Breast epithelium (tissue), 3 donors: Measurements from ENCODE around the gene CHERP.
A peak's percentile ranks its signal among the peaks of the same experiment; 100 is the strongest.

Experiments used
- CTCF ChIP-seq, 3 donors: fragments of 450-650 bp; IDR thresholded peaks; one replicate each; pipeline ENCODE4 v1.5.1; 2016 to 2017; ENCODE audit warnings: antibody characterized with exemption in 3 of 3, mild to moderate bottlenecking in 3 of 3, moderate library complexity in 3 of 3
- POLR2A ChIP-seq: fragments of 450-650 bp; IDR thresholded peaks from one replicate; pipeline ENCODE4 v1.6.1; 2016; ENCODE audit warnings: antibody characterized with exemption, mild to moderate bottlenecking, moderate library complexity

GRCh38 chr19:16581145-16581970, 39.1 kb upstream of the CHERP start:
- TF ChIP-seq CTCF (IDR thresholded peaks at IDR 0.05) = peak in 1 of 3 donors; percentile 16
- no peak for TF ChIP-seq POLR2A
